HEK293 (cell line): ENCODE data around the gene PAF1.

Experiments used
- BCL11A ChIP-seq: fragments of 450-650 bp; formaldehyde crosslinking; IDR thresholded peaks from 2 replicates; pipeline ENCODE4 v1.5.1; 2016; ENCODE audit warnings: low read depth, missing biosample characterization, missing genetic modification characterization
- CTCF ChIP-seq: fragments of 450-650 bp; formaldehyde crosslinking; IDR thresholded peaks from 2 replicates; pipeline ENCODE4 v1.5.1; 2016; ENCODE audit warnings: missing biosample characterization, missing genetic modification characterization
- KLF16 ChIP-seq: fragments of 450-650 bp; formaldehyde crosslinking; IDR thresholded peaks from 2 replicates; pipeline ENCODE4 v1.5.1; 2017; ENCODE audit warnings: missing biosample characterization, missing genetic modification characterization
- PATZ1 ChIP-seq: fragments of 450-650 bp; formaldehyde crosslinking; IDR thresholded peaks from 2 replicates; pipeline ENCODE4 v1.5.1; 2016; ENCODE audit warnings: missing biosample characterization, missing genetic modification characterization
- ZBTB49 ChIP-seq: fragments of 450-650 bp; formaldehyde crosslinking; IDR thresholded peaks from 2 replicates; pipeline ENCODE4 v1.5.1; 2016; ENCODE audit warnings: missing biosample characterization, missing genetic modification characterization, low read depth
- ZBTB7A ChIP-seq: fragments of 450-650 bp; formaldehyde crosslinking; IDR thresholded peaks from 2 replicates; pipeline ENCODE4 v1.5.1; 2016; ENCODE audit warnings: low read depth, missing biosample characterization, missing genetic modification characterization
- ZNF121 ChIP-seq: fragments of 450-650 bp; formaldehyde crosslinking; IDR thresholded peaks from 2 replicates; pipeline ENCODE4 v1.5.1; 2016; ENCODE audit warnings: missing biosample characterization, missing genetic modification characterization
- ZNF324 ChIP-seq: fragments of 450-650 bp; formaldehyde crosslinking; IDR thresholded peaks from 2 replicates; pipeline ENCODE4 v1.5.1; 2016; ENCODE audit warnings: missing biosample characterization, missing genetic modification characterization
- ZNF501 ChIP-seq: fragments of 450-650 bp; formaldehyde crosslinking; IDR thresholded peaks from 2 replicates; pipeline ENCODE4 v1.5.1; 2016; ENCODE audit warnings: missing biosample characterization, missing genetic modification characterization
- ZNF664 ChIP-seq: fragments of 450-650 bp; formaldehyde crosslinking; IDR thresholded peaks from 2 replicates; pipeline ENCODE4 v1.5.1; 2016; ENCODE audit warnings: missing biosample characterization, missing genetic modification characterization
- ZNF747 ChIP-seq: fragments of 450-650 bp; formaldehyde crosslinking; IDR thresholded peaks from 2 replicates; pipeline ENCODE4 v1.5.1; 2016; ENCODE audit warnings: missing biosample characterization, missing genetic modification characterization
- TF ChIP-seq, protein P1 (sequence below): fragments of 450-650 bp; formaldehyde crosslinking; IDR thresholded peaks from 2 replicates; pipeline ENCODE4 v1.5.1; 2016; ENCODE audit warnings: missing biosample characterization, missing genetic modification characterization
- TF ChIP-seq, protein P2 (sequence below): fragments of 450-650 bp; formaldehyde crosslinking; conservative IDR thresholded peaks from 2 replicates; pipeline ENCODE4 v1.5.1; 2016; ENCODE audit warnings: low read depth, missing biosample characterization, missing genetic modification characterization
- TF ChIP-seq, protein P3 (sequence below): fragments of 450-650 bp; formaldehyde crosslinking; IDR thresholded peaks from 2 replicates; pipeline ENCODE4 v1.5.1; 2016; ENCODE audit warnings: missing biosample characterization, missing genetic modification characterization

DNA sequence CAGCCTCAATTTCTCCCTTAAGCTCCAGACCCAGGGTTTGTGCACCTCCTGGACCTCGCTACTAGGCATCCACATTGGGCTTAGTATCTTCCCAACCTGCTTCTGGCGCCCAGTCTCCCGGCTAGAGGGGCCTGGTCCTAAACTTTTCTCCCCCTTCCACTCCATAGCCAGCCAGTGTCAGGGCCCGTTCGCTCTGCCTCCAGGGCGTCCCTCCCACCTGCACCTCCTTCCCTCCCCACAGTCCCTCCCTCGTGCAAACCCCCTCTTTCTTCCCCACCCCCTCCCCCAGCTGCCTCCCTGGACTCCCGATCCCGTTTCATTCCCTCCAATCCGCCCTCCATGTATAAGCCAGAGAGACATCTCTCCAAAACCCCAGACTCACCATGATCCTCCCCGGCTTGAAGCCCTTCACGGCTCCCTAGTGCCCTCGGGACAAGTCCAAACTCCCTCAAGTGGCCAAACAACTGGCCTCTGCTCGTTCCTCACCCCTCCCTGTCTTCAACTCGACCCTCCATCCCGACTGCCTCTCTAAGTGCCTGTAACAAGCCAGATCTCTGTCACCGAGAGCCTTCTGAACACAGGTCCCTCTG lies 49.7 kb downstream of the PAF1 start:
- TF ChIP-seq PATZ1 (tag by site-specific recombination) = no peak; the same call in none of the 2 replicates
- TF ChIP-seq CTCF (tag by site-specific recombination) = no peak
- no peak for TF ChIP-seq ZNF747 (tag by site-specific recombination)
- TF ChIP-seq ZBTB7A (tag by site-specific recombination) = 0 out of 2 replicates have a peak, but pooled peaks have one; percentile 30
- no peak for TF ChIP-seq ZNF324 (tag by site-specific recombination)
- TF ChIP-seq ZNF501 (tag by site-specific recombination) = no peak
- no peak for TF ChIP-seq BCL11A (tag by site-specific recombination)
- TF ChIP-seq ZNF664 (tag by site-specific recombination) = no peak
- TF ChIP-seq, protein P1, sequence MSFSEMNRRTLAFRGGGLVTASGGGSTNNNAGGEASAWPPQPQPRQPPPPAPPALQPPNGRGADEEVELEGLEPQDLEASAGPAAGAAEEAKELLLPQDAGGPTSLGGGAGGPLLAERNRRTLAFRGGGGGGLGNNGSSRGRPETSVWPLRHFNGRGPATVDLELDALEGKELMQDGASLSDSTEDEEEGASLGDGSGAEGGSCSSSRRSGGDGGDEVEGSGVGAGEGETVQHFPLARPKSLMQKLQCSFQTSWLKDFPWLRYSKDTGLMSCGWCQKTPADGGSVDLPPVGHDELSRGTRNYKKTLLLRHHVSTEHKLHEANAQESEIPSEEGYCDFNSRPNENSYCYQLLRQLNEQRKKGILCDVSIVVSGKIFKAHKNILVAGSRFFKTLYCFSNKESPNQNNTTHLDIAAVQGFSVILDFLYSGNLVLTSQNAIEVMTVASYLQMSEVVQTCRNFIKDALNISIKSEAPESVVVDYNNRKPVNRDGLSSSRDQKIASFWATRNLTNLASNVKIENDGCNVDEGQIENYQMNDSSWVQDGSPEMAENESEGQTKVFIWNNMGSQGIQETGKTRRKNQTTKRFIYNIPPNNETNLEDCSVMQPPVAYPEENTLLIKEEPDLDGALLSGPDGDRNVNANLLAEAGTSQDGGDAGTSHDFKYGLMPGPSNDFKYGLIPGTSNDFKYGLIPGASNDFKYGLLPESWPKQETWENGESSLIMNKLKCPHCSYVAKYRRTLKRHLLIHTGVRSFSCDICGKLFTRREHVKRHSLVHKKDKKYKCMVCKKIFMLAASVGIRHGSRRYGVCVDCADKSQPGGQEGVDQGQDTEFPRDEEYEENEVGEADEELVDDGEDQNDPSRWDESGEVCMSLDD (tag by site-specific recombination) = no peak
- TF ChIP-seq, protein P2, sequence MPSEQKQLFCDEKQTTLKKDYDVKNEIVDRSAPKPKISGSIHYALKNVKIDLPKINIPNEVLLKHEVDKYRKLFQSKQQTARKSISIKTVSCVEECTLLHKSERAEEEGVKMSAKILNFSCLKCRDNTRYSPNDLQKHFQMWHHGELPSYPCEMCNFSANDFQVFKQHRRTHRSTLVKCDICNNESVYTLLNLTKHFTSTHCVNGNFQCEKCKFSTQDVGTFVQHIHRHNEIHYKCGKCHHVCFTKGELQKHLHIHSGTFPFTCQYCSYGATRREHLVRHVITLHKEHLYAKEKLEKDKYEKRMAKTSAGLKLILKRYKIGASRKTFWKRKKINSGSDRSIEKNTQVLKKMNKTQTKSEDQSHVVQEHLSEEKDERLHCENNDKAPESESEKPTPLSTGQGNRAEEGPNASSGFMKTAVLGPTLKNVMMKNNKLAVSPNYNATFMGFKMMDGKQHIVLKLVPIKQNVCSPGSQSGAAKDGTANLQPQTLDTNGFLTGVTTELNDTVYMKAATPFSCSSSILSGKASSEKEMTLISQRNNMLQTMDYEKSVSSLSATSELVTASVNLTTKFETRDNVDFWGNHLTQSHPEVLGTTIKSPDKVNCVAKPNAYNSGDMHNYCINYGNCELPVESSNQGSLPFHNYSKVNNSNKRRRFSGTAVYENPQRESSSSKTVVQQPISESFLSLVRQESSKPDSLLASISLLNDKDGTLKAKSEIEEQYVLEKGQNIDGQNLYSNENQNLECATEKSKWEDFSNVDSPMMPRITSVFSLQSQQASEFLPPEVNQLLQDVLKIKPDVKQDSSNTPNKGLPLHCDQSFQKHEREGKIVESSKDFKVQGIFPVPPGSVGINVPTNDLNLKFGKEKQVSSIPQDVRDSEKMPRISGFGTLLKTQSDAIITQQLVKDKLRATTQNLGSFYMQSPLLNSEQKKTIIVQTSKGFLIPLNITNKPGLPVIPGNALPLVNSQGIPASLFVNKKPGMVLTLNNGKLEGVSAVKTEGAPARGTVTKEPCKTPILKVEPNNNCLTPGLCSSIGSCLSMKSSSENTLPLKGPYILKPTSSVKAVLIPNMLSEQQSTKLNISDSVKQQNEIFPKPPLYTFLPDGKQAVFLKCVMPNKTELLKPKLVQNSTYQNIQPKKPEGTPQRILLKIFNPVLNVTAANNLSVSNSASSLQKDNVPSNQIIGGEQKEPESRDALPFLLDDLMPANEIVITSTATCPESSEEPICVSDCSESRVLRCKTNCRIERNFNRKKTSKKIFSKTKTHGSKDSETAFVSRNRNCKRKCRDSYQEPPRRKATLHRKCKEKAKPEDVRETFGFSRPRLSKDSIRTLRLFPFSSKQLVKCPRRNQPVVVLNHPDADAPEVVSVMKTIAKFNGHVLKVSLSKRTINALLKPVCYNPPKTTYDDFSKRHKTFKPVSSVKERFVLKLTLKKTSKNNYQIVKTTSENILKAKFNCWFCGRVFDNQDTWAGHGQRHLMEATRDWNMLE (tag by site-specific recombination) = no peak
- TF ChIP-seq ZNF121 (tag by site-specific recombination) = no peak
- TF ChIP-seq, protein P3, sequence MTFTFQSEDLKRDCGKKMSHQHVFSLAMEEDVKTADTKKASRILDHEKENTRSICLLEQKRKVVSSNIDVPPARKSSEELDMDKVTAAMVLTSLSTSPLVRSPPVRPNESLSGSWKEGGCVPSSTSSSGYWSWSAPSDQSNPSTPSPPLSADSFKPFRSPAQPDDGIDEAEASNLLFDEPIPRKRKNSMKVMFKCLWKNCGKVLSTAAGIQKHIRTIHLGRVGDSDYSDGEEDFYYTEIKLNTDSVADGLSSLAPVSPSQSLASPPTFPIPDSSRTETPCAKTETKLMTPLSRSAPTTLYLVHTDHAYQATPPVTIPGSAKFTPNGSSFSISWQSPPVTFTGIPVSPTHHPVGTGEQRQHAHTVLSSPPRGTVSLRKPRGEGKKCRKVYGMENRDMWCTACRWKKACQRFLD (tag by site-specific recombination) = no peak
- TF ChIP-seq ZBTB49 = no peak
- no peak for TF ChIP-seq KLF16
